Measurements from ENCODE around the gene TOM1. TPM values are rescaled to one million over a fixed set of nuclear protein-coding genes. Genes with fewer than 3 reads are reported as not detected.

The TOM1 gene
- total and polyA plus RNA-seq, 2 donors (not counting 1 experiment from before 2014, with no cell fraction given), result 25.3 to 53.2 TPM

DNA sequence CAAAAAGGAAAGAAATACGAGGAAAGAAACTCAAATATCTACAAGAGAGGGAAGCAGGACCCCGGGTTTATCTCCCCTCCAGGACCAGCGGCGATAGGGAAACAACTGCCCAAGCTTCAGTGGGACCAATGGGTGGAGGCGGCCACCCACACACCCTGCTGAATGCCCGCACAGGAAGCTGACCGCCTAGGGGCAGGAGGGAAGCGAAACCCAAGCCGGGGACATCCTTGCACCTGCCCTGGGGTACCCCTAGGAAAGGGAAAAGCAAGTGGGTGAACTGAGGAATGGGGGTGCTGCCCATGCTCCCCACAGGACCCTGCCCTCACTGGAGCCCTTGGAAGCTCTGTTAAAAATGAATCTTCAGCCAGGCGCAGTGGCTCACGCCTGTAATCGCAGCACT lies 53.6 kb downstream of the TOM1 start:
- Histone ChIP-seq H3K4me1 (ENCODE audit: control insufficient read depth in 2 of 2, insufficient read depth in 2 of 2, low read length in 2 of 2) (peaks cover 45 to 64% of the 10 kb centered on the region in 2 donors), H3K4me3 (ENCODE audit: control extremely low read depth in 1 of 5, extremely low read depth in 1 of 5, insufficient read depth in 1 of 5, low read depth in 2 of 5, low read length in 4 of 5) (peak overlapping the region in 3 of 5 experiments; percentile 8 to 42 (median 22)), H3K27ac (ENCODE audit: low read length in 2 of 2) (peak overlapping the region; percentile 92 to 95), H3K9me3 (ENCODE audit: control extremely low read depth in 1 of 3, control insufficient read depth in 2 of 3, insufficient read depth in 1 of 3, low read length in 2 of 3) (peaks cover 0 to 13% (median 0%) of the 10 kb centered on the region in 3 donors), H3K79me2 (ENCODE audit: control insufficient read depth, insufficient read depth, low read length) (no peaks in the 10 kb centered on the region), H3K27me3 (replicated peaks in 1 of 4; ENCODE audit: control extremely low read depth in 1 of 4, control insufficient read depth in 3 of 4, insufficient read depth in 4 of 4, low read length in 3 of 4) (no peaks in the 10 kb centered on the region), H3K9ac (ENCODE audit: low read length) (peak overlapping the region; percentile 52), H3K4me2 (replicated peaks; ENCODE audit: low read depth, low read length, poor library complexity, severe bottlenecking) (peak overlapping the region; percentile 98), H3K36me3 (replicated peaks in 1 of 2; ENCODE audit: control extremely low read depth in 1 of 2, control insufficient read depth in 1 of 2, extremely low read depth in 1 of 2, insufficient read depth in 2 of 2, low read length in 1 of 2) (no peaks in the 10 kb centered on the region), H2AFZ (ENCODE audit: insufficient read depth, low read depth, low read length, poor library complexity, severe bottlenecking) (no peak overlapping the region), H4K20me1 (ENCODE audit: control insufficient read depth, insufficient read depth, low read length, poor library complexity, severe bottlenecking) (no peaks in the 10 kb centered on the region)
- Mint-ChIP-seq H3K4me1 (peaks cover 62% of the 10 kb centered on the region), H3K9me3 (ENCODE audit: insufficient read depth) (no peaks in the 10 kb centered on the region), H3K27ac (peak overlapping the region; percentile 99), H3K4me3 (peak overlapping the region; percentile 90), H3K27me3 (no peaks in the 10 kb centered on the region)
- peak; percentile 55 for DNase-seq
- no peak for ATAC-seq (ENCODE audit: low read depth)
- intact Hi-C loops (cut with micrococcal nuclease), result loop anchor here (5.0 kb wide), 3 partner anchors 96 to 809 kb away; partner anchors contain the start of genes APOL3 and HMGXB4
- CTCF ChIA-PET, result interaction anchor here (1.4 to 13.9 kb wide), 8 partner anchors 9 to 230 kb away, joined by 5 to 311 read pairs (median 16); partner anchors contain the start of gene HMOX1
- POLR2A ChIA-PET, result interaction anchor here (0.6 to 3.8 kb wide), 13 partner anchors 11 to 1539 kb away, joined by 3 to 94 read pairs (median 8); partner anchors contain the start of gene TOM1
- 45% methylated on average over 5 of the region's 12 CpGs for WGBS (ENCODE audit: insufficient coverage)
- TF ChIP-seq EZH2 (IDR thresholded peaks at IDR 0.05; ENCODE audit: borderline replicate concordance, insufficient read depth, low read depth, low read length, poor library complexity, severe bottlenecking), result no peak
- TF ChIP-seq, protein P1, sequence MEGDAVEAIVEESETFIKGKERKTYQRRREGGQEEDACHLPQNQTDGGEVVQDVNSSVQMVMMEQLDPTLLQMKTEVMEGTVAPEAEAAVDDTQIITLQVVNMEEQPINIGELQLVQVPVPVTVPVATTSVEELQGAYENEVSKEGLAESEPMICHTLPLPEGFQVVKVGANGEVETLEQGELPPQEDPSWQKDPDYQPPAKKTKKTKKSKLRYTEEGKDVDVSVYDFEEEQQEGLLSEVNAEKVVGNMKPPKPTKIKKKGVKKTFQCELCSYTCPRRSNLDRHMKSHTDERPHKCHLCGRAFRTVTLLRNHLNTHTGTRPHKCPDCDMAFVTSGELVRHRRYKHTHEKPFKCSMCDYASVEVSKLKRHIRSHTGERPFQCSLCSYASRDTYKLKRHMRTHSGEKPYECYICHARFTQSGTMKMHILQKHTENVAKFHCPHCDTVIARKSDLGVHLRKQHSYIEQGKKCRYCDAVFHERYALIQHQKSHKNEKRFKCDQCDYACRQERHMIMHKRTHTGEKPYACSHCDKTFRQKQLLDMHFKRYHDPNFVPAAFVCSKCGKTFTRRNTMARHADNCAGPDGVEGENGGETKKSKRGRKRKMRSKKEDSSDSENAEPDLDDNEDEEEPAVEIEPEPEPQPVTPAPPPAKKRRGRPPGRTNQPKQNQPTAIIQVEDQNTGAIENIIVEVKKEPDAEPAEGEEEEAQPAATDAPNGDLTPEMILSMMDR (IDR thresholded peaks at IDR 0.05), result no peak

DNA sequence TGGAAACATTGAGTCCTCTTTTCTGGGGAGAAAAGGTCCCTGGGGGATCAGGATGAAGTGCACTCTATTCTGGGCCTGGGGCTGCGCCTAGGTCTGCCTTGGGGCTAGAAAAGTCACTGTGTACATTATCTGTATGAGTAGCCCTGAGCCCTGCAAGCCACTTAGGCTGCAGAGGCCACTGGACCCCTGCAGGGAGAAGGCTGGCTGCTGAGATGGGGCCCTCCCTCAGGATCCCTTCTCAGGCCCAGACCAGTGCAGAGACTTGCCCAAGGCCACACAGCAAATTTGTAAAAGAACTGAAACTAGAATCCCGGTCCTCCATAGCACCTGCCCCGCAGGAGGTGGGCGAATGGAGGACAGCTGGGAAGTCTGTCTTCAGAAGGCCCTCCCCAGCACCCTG lies 54.4 kb downstream of the TOM1 start:
- no peak overlapping the region for H3K4me3 ChIP-seq (ENCODE audit: control extremely low read depth in 1 of 5, extremely low read depth in 1 of 5, insufficient read depth in 1 of 5, low read depth in 2 of 5, low read length in 4 of 5)
- no peak for DNase-seq
- no peak overlapping the region for H2AFZ ChIP-seq (ENCODE audit: insufficient read depth, low read depth, low read length, poor library complexity, severe bottlenecking)
- no peak for ATAC-seq (ENCODE audit: low read depth)
- no peak overlapping the region for H3K9ac ChIP-seq (ENCODE audit: low read length)
- Mint-ChIP-seq H3K9me3 (ENCODE audit: insufficient read depth) (no peaks in the 10 kb centered on the region), H3K27ac (peak overlapping the region; percentile 99), H3K4me1 (peaks cover 62% of the 10 kb centered on the region), H3K4me3 (no peak overlapping the region), H3K27me3 (no peaks in the 10 kb centered on the region)
- peak overlapping the region; percentile 92 to 95 for H3K27ac ChIP-seq (ENCODE audit: low read length in 2 of 2)
- H4K20me1 ChIP-seq (ENCODE audit: control insufficient read depth, insufficient read depth, low read length, poor library complexity, severe bottlenecking), result no peaks in the 10 kb centered on the region
- H3K27me3 ChIP-seq (replicated peaks in 1 of 4; ENCODE audit: control extremely low read depth in 1 of 4, control insufficient read depth in 3 of 4, insufficient read depth in 4 of 4, low read length in 3 of 4), result no peaks in the 10 kb centered on the region
- intact Hi-C loops (cut with micrococcal nuclease), result loop anchor here (5.0 kb wide), 3 partner anchors 97 to 808 kb away; partner anchors contain the start of genes APOL3 and HMGXB4
- H3K79me2 ChIP-seq (ENCODE audit: control insufficient read depth, insufficient read depth, low read length), result no peaks in the 10 kb centered on the region
- POLR2A ChIA-PET, result interaction anchor here (1.0 to 3.8 kb wide), 4 partner anchors 11 to 24 kb away, joined by 6 to 28 read pairs (median 14); no protein-coding TSS in a partner anchor
- H3K9me3 ChIP-seq (ENCODE audit: control extremely low read depth in 1 of 3, control insufficient read depth in 2 of 3, insufficient read depth in 1 of 3, low read length in 2 of 3), result peaks cover 0 to 13% (median 0%) of the 10 kb centered on the region in 3 donors
- TF ChIP-seq EZH2 (IDR thresholded peaks at IDR 0.05; ENCODE audit: borderline replicate concordance, insufficient read depth, low read depth, low read length, poor library complexity, severe bottlenecking), result no peak
- TF ChIP-seq, protein P1 (IDR thresholded peaks at IDR 0.05), result no peak
- CTCF ChIA-PET, result interaction anchor here (1.1 to 13.9 kb wide), 6 partner anchors 9 to 229 kb away, joined by 3 to 311 read pairs (median 22); partner anchors contain the start of gene HMOX1
- peak overlapping the region; percentile 98 for H3K4me2 ChIP-seq (replicated peaks; ENCODE audit: low read depth, low read length, poor library complexity, severe bottlenecking)
- 80% methylated on average over 4 of the region's 4 CpGs for WGBS (ENCODE audit: insufficient coverage)
- H3K36me3 ChIP-seq (replicated peaks in 1 of 2; ENCODE audit: control extremely low read depth in 1 of 2, control insufficient read depth in 1 of 2, extremely low read depth in 1 of 2, insufficient read depth in 2 of 2, low read length in 1 of 2), result no peaks in the 10 kb centered on the region
- H3K4me1 ChIP-seq (ENCODE audit: control insufficient read depth in 2 of 2, insufficient read depth in 2 of 2, low read length in 2 of 2), result peaks cover 45 to 64% of the 10 kb centered on the region in 2 donors

Measured in B cell (primary cell).